Vagina (tissue), 2 donors: Measurements from ENCODE around the gene ALDH9A1. TPM values are rescaled to one million over a fixed set of nuclear protein-coding genes. Genes with fewer than 3 reads are reported as not detected.

Source experiments
- DNase-seq, 2 donors: peaks; one replicate each; pipeline ENCODE4 v3.0.0-alpha.2; 2017; ENCODE audit errors: extremely low spot score in 2 of 2
- H3K27ac ChIP-seq: fragments of 200-600 bp; sonication (generic); one replicate; pipeline ENCODE4 v1.5.1; 2019
- H3K27me3 ChIP-seq: fragments of 200-600 bp; sonication (generic); one replicate; pipeline ENCODE4 v1.5.1; 2019
- H3K36me3 ChIP-seq, 2 donors: fragments of 200-600 bp; sonication (generic); one replicate each; pipeline ENCODE4 v1.5.1; 2017 to 2019
- H3K4me1 ChIP-seq: fragments of 200-600 bp; sonication (generic); one replicate; pipeline ENCODE4 v1.5.1; 2019
- H3K4me3 ChIP-seq, 2 donors: fragments of 200-600 bp; sonication (generic); 1 replicate in 1 of 2; 2 replicates in 1 of 2; pipeline ENCODE4 v1.5.1; 2016 to 2019
- H3K9me3 ChIP-seq: fragments of 200-600 bp; sonication (generic); one replicate; pipeline ENCODE4 v1.5.1; 2019
- POLR2A ChIP-seq, 2 donors: fragments of 450-650 bp; IDR thresholded peaks; one replicate each; pipeline ENCODE4 v1.6.1; 2017; ENCODE audit warnings: antibody characterized with exemption in 2 of 2, mild to moderate bottlenecking in 2 of 2, moderate library complexity in 2 of 2
- POLR2AphosphoS5 ChIP-seq, 2 donors: sonication (generic); formaldehyde crosslinking; IDR thresholded peaks; one replicate each; pipeline ENCODE4 v1.9.0; 2017; ENCODE audit warnings: antibody characterized with exemption in 2 of 2, mild to moderate bottlenecking in 2 of 2, low read depth in 1 of 2; ENCODE audit not compliant: insufficient read depth in 1 of 2
- intact Hi-C: fragments of 100-400 bp; cut with DNase I; formaldehyde crosslinking; loops from one replicate; pipeline ENCODE4 v1.15.1; 2023
- total RNA-seq: library from RNA; depleted of rRNA; stranded (reverse); fragments of >200 nt; gene quantifications from one replicate; pipeline ENCODE4 v1.2.3, GENCODE V29; 2016
- TF ChIP-seq, protein P1 (sequence below), 3 experiments: fragments of 450-650 bp in 2 of 3; fragments of 200-600 bp in 1 of 3; sonication (generic) in 1 of 3; IDR thresholded peaks; one replicate each; pipeline ENCODE4 v1.5.1; 2017 to 2019; ENCODE audit warnings: antibody characterized with exemption in 3 of 3, mild to moderate bottlenecking in 2 of 3, moderate library complexity in 2 of 3

The ALDH9A1 gene
- total RNA-seq, 1 donor from 2014 or later, result 57.5 TPM

DNA sequence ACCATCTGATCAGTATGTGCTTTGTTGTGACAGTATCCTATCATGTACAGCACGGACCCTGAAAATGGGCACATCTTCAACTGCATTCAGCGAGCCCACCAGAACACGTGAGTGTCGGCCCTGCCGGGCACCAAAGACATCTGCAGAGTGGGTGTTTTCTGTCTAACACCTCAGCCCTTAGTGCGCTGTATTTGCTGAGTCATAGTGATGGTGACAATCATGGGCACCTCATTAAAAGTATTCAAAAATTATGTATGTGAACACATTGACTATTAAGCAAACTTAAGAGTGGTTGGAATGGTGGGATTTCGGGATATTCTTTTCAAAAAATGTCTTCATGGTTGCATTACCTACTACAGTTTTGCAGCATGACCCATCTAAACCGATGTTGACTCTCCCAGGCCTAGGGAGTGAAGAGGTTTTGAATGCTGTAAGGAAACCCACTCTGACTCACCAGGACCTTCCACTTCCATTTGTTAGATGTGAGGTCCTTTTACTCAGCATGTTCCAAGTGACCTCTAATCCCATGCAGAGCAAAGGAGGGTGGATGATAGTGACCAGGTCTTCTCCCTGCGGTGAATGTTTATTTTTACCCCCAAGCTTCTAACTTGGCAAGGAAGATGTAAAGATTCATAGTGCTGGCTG, 47.3 kb downstream of the ALDH9A1 start:
- intact Hi-C loops, result no loop called here
- DNase-seq, result peak in 1 of 2 donors; percentile 10
- peaks cover 0 to 28% of the 10 kb centered on the region in 2 donors for H3K36me3 ChIP-seq

DNA sequence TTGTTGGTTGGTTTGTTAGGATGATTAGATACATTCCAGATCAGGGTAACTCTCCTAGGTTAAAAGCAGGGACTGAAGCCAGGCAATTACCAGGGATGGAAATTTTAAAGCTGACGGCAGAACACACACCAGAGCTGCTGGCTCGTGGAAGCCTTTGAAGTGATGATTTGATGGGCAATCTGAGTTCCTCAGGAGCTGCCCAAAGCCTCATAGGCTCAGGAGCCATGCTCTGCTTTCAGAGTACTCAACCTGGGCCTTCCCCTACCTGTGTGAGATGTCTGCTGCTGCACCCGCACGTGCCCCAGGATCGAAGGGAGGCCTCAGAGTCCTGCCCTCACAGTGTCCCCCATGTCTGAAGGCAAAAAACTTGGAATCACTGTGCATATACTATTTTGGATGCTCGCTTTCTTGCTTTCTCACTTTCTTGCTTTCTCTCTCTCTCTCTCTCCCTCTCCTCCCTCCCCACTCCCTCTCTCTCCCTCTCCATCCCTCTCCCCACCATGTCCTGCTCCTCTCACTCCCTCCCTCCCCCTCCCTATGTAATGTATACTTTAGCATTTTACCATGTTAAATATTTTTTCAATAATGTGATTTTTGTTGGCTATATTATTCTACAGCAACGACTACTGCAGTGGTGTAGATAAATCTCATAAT, 49.3 kb downstream of the ALDH9A1 start:
- peak in 1 of 2 donors; percentile 74 for DNase-seq
- Histone ChIP-seq H3K27me3 (no peaks in the 10 kb centered on the region), H3K27ac (no peak overlapping the region), H3K4me3 (no peak overlapping the region), H3K4me1 (peaks cover 35% of the 10 kb centered on the region), H3K9me3 (no peaks in the 10 kb centered on the region), H3K36me3 (peaks cover 0 to 9% of the 10 kb centered on the region in 2 donors)
- no peak for TF ChIP-seq POLR2AphosphoS5 (IDR thresholded peaks at IDR 0.05; ENCODE audit: insufficient read depth in 1 of 2, low read depth in 1 of 2)
- no peak for TF ChIP-seq POLR2A (IDR thresholded peaks at IDR 0.05)
- TF ChIP-seq, protein P1, sequence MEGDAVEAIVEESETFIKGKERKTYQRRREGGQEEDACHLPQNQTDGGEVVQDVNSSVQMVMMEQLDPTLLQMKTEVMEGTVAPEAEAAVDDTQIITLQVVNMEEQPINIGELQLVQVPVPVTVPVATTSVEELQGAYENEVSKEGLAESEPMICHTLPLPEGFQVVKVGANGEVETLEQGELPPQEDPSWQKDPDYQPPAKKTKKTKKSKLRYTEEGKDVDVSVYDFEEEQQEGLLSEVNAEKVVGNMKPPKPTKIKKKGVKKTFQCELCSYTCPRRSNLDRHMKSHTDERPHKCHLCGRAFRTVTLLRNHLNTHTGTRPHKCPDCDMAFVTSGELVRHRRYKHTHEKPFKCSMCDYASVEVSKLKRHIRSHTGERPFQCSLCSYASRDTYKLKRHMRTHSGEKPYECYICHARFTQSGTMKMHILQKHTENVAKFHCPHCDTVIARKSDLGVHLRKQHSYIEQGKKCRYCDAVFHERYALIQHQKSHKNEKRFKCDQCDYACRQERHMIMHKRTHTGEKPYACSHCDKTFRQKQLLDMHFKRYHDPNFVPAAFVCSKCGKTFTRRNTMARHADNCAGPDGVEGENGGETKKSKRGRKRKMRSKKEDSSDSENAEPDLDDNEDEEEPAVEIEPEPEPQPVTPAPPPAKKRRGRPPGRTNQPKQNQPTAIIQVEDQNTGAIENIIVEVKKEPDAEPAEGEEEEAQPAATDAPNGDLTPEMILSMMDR (IDR thresholded peaks at IDR 0.05), result no peak
- intact Hi-C loops, result no loop called here

More for the DNA sequence above, 47.3 kb downstream of the ALDH9A1 start:
- Histone ChIP-seq H3K27ac (no peak overlapping the region), H3K9me3 (no peaks in the 10 kb centered on the region), H3K27me3 (no peaks in the 10 kb centered on the region), H3K4me3 (no peak overlapping the region), H3K4me1 (peaks cover 19% of the 10 kb centered on the region)
- TF ChIP-seq POLR2A (IDR thresholded peaks at IDR 0.05) (no peak), POLR2AphosphoS5 (IDR thresholded peaks at IDR 0.05; ENCODE audit: insufficient read depth in 1 of 2, low read depth in 1 of 2) (no peak)
- TF ChIP-seq, protein P1 (IDR thresholded peaks at IDR 0.05), result no peak

DNA sequence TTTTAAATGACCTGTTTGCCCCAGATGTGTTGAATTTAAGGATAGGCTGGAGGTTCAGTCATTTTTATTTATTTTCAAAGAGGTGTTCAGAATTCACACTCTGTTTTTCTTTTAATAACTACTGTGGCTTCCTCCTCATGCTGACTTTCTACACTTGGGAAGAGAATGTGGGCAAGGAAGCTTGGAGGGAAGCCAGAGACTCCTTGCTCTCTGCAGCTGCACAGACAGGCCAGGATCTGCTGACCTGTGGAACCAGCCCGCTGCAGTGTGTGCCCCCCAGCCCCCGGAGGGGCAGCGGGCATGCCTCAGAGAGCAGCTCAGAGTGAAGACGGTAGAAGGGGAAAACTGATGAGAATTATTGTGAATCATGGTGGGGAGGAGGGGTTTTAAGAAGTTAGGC, 50.4 kb downstream of the ALDH9A1 start:
- intact Hi-C loops, result no loop called here
- H3K27ac ChIP-seq, result no peak overlapping the region
- peaks cover 0 to 6% of the 10 kb centered on the region in 2 donors for H3K36me3 ChIP-seq
- DNase-seq, result no peak
- no peak overlapping the region for H3K4me3 ChIP-seq
- no peak for TF ChIP-seq POLR2A (IDR thresholded peaks at IDR 0.05)
- TF ChIP-seq, protein P1 (IDR thresholded peaks at IDR 0.05), result no peak
- no peak for TF ChIP-seq POLR2AphosphoS5 (IDR thresholded peaks at IDR 0.05; ENCODE audit: insufficient read depth in 1 of 2, low read depth in 1 of 2)
- H3K9me3 ChIP-seq, result no peaks in the 10 kb centered on the region
- peaks cover 35% of the 10 kb centered on the region for H3K4me1 ChIP-seq
- no peaks in the 10 kb centered on the region for H3K27me3 ChIP-seq

DNA sequence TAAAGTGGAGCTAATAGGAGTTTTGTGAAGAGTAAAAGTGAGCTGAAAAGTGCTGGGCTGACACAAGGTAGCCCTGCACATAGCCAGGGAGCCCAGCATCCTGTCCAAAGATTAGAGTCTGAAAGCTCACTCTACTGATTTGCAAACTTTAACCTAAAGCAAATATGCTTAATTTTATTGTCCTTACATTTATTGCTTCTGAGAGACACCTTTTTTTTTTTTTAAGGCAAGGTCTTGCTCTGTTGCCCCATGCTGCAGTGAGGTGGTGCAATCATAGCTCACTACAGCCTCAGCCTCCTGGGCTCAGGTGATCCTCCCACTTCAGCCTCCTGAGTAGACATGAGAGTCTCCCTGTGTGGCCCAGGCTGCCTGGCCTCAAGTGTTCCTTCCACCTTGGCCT, 50.8 kb downstream of the ALDH9A1 start:
- intact Hi-C loops, result no loop called here
- Histone ChIP-seq H3K27ac (no peak overlapping the region), H3K36me3 (peaks cover 0 to 6% of the 10 kb centered on the region in 2 donors), H3K9me3 (no peaks in the 10 kb centered on the region), H3K4me1 (peaks cover 35% of the 10 kb centered on the region), H3K27me3 (no peaks in the 10 kb centered on the region), H3K4me3 (no peak overlapping the region)
- peak in 1 of 2 donors; percentile 70 for DNase-seq
- TF ChIP-seq, protein P1 (IDR thresholded peaks at IDR 0.05), result no peak
- TF ChIP-seq POLR2AphosphoS5 (IDR thresholded peaks at IDR 0.05; ENCODE audit: insufficient read depth in 1 of 2, low read depth in 1 of 2), result no peak
- TF ChIP-seq POLR2A (IDR thresholded peaks at IDR 0.05), result no peak
